LNCaP clone FGC (cell line): ENCODE measurements around the gene SDHAF1.
"Not testable (repeated sequence)": the region's sequence is repeated elsewhere in the genome, so short reads cannot be mapped to it uniquely, and the experiment has no call there.

Source experiments
- DNase-seq: peaks from one replicate; pipeline ENCODE4 v3.0.0-alpha.2; 2011; ENCODE audit warnings: low read depth
- H3K4me3 ChIP-seq: 2 replicates; pipeline ENCODE4 v1.5.1; 2011; ENCODE audit warnings: mild to moderate bottlenecking, low read depth, low read length, control low read depth
- CTCF ChIP-seq: IDR thresholded peaks from 2 replicates; pipeline ENCODE4 v1.5.1; 2012; ENCODE audit warnings: mild to moderate bottlenecking; ENCODE audit not compliant: control insufficient read depth, insufficient read depth; ENCODE audit errors: extremely low read depth

The SDHAF1 gene, protein sequence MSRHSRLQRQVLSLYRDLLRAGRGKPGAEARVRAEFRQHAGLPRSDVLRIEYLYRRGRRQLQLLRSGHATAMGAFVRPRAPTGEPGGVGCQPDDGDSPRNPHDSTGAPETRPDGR

DNA sequence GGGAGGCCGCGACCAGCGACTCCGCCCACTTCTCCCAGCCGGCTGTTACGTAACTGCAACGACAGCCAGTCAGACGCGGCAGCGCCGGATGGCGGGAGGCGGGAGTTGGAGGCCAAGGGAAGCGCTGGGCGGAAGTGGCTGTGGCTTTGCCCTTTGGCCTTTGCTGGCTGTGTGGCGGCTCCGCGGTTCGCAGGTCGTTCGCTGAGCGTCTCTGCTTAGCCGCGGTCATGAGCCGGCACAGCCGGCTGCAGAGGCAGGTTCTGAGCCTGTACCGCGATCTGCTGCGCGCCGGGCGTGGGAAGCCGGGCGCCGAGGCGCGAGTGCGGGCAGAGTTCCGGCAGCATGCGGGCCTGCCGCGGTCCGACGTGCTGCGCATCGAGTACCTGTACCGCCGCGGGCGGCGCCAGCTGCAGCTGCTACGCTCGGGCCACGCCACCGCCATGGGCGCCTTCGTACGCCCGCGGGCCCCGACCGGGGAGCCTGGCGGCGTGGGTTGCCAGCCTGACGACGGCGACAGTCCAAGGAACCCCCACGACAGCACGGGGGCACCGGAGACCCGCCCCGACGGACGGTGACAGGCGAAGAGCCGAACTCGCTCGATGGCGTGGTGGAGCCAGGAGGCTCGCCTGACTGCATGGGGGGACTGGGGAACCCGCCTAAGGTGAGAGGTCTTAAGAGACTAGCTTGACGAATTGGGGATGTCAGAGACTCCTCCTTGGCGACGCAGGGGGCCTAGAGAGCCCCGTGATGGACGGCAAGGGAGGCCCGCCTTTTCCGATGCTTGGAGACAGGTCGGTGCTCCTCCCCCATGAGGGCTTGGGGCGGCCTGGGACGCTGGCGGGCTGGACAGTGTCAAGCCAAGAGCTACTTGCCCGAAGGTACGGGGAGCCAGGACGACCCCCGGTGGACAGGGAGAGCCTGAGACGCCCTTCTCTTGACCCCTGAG, at the start of gene SDHAF1:
SDHAF1 (plus strand) TSS at position 141 of the 946 bp plus-strand sequence; CDS start at position 228, 87 bp downstream.
- peak; percentile 81 for DNase-seq
- H3K4me3 ChIP-seq = peak within 1 kb of the TSS; percentile 75
- peak; percentile 23; the same call in 1 of the 2 replicates for TF ChIP-seq CTCF

DNA sequence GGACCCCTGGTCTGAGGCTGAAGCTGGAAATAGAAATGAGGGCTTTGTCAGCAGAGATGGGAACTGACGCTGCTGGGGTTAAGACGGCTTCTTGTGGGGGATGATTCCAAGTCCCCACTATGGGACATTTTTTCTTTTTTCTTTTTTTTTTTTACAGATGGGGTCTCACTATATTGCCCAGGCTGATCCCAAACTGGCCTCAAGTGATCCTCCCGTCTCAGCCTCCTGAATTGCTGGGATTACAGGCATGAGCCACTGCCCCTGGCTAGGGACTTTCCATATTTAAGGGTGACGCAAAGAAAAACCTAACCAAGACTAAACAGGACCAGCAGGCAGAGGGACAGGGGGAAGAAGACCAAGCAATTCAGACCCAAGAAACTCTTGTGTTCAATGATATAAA, 48.8 kb upstream of the SDHAF1 start:
- DNase-seq = no peak
- TF ChIP-seq CTCF = no peak
- no peak overlapping the region for H3K4me3 ChIP-seq

DNA sequence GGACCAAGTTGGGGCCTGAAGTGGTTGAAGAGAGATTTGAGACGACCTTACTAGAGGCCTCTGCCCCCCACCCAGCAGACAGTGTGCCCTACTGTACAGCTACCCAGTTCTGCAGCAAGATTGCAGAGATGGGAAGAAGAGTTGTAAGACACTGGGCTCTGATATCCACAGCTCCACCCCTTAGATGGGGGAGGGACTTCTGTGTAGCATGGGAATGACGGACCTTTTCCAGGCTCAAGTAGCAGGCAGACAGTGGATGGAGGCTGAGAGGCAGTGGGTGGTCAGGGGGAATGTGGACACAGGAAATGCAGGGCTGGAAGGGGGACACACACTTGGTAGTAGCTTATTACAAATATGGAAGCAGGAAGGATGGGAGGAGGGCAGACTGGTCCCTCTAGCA, 45.9 kb upstream of the SDHAF1 start:
- TF ChIP-seq CTCF = no peak
- no peak overlapping the region for H3K4me3 ChIP-seq
- DNase-seq = no peak

DNA sequence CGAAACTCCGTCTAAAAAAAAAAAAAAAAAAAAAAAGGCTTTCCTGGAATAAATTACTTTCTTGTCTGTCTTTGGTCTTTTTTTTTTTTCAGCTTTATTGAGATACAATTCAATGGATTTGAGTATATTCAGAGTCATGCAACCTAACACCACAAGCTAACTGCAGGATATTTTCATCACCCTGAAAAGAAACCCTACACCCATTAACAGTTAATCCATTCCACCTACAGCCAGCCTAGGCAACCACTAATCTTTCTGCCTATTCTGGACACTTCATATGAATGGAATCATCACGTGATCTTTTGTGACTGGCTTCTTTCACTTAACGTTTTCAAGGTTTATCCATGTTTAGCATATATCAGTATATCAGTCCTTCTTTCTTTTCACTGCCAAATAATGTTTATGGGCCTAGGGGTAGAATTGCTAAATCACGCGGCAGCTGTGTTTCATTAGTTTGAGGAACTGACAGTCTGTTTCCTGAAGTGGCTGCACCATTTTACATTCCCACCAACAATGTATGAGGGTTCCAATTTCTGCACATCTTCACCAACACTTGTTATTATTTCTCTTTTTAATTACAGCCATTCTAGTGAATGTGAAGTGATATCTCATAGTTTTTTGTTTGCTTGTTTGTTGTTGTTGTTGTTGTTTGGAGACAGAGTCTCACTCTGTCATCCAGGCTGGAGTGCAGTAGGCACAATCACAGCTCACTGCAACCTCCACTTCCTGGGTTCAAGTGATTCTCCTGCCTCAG, 38.9 kb upstream of the SDHAF1 start:
- H3K4me3 ChIP-seq = no peak overlapping the region
- TF ChIP-seq CTCF = no peak
- DNase-seq = no peak

- not testable (repeated sequence) for H3K4me3 ChIP-seq, DNase-seq
Measured at GRCh38 chr19:35957411-35957810, 37.6 kb upstream of the SDHAF1 start.

DNA sequence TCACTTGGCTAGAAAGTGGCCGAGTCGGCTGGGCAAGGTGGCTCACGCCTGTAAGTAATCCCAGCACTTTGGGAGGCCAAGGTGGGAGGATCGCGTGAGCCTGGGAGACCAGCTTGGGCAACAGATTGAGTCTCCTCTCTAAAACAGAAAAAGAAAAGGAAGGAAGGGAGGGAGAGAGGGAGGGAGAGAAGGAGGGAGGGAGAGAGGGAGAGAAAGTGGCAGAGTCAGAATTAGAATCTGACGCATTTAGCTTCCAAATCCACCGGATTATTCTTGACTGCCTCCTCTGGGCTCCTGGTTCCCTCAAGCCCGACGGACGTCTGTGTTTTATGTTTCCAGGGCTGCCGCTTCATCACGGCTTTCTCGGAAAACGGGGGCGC, 36.3 kb upstream of the SDHAF1 start:
- DNase-seq = no peak
- no peak for TF ChIP-seq CTCF
- no peak overlapping the region for H3K4me3 ChIP-seq
